ENCODE data around the gene C5orf46. TPM values are rescaled to one million over a fixed set of nuclear protein-coding genes. Genes with fewer than 3 reads are reported as not detected.
"Not testable (repeated sequence)": the region's sequence is repeated elsewhere in the genome, so short reads cannot be mapped to it uniquely, and the experiment has no call there.

C5orf46 gene
- total RNA-seq, 6 experiments from 2014 or later: not detected

DNA sequence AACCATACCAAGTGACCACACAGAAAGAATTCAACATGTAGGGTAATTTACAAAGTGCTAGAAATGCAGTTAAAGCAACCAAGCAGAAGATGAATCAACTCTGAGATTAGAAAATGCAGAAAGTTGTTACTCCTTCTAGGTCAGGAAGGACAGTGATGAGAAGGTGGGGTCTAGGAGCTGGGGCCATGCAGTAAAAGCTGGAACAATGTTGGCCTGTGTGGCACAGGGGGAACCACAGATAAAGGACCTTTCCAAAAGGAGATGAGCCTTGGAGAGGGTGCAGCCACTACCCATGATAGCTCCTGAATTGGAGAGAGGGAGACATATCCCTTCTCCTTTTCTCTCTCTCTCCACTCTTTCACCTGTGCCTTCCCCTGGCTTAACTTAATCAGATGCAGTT, 30.2 kb downstream of the C5orf46 start:
- peaks cover 7% of the 10 kb centered on the region; the same call in 1 of the 2 replicates for H3K27me3 Mint-ChIP-seq (ENCODE audit: insufficient read depth)
- H3K4me1 Mint-ChIP-seq (ENCODE audit: low read depth): no peaks in the 10 kb centered on the region
- TF ChIP-seq CTCF (IDR thresholded peaks at IDR 0.05): no peak
- no peak overlapping the region for H3K4me3 Mint-ChIP-seq
- no peaks in the 10 kb centered on the region for H3K36me3 Mint-ChIP-seq (ENCODE audit: low read depth)
- H3K27ac Mint-ChIP-seq: no peak overlapping the region
- DNase-seq: no peak
- H3K9me3 Mint-ChIP-seq: no peaks in the 10 kb centered on the region; the same call in 1 of the 2 replicates

DNA sequence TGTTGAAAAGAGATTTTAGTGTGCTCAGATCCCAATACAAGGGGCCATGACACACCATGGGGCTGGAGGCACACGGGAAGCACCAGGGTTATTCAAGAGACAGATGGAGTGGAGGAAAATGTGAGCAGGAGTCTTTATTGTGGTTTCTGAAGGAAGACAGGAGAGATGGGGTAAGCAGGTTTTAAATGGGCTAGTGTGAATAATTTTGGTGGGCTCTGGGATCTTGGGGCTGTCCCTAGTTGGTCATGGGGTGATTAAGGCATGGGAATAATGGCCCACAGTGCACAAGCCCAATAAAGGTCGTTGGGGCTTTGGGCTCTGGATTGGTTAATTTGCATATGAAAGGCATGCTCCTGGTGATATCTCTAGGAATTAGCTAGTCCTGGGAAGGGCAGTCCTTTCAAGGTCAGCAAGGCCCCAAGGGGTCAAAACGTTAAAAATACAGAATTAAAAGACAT, 31.4 kb downstream of the C5orf46 start:
- Mint-ChIP-seq H3K4me3 (no peak overlapping the region), H3K27me3 (ENCODE audit: insufficient read depth) (peaks cover 7% of the 10 kb centered on the region; the same call in 1 of the 2 replicates), H3K4me1 (ENCODE audit: low read depth) (no peaks in the 10 kb centered on the region), H3K36me3 (ENCODE audit: low read depth) (no peaks in the 10 kb centered on the region), H3K27ac (no peak overlapping the region), H3K9me3 (no peaks in the 10 kb centered on the region; the same call in 1 of the 2 replicates)
- no peak for TF ChIP-seq CTCF (IDR thresholded peaks at IDR 0.05)
- no peak for DNase-seq

GRCh38 chr5:147874118-147874875, 32.0 kb downstream of the C5orf46 start:
- H3K4me3 Mint-ChIP-seq: not testable (repeated sequence)

DNA sequence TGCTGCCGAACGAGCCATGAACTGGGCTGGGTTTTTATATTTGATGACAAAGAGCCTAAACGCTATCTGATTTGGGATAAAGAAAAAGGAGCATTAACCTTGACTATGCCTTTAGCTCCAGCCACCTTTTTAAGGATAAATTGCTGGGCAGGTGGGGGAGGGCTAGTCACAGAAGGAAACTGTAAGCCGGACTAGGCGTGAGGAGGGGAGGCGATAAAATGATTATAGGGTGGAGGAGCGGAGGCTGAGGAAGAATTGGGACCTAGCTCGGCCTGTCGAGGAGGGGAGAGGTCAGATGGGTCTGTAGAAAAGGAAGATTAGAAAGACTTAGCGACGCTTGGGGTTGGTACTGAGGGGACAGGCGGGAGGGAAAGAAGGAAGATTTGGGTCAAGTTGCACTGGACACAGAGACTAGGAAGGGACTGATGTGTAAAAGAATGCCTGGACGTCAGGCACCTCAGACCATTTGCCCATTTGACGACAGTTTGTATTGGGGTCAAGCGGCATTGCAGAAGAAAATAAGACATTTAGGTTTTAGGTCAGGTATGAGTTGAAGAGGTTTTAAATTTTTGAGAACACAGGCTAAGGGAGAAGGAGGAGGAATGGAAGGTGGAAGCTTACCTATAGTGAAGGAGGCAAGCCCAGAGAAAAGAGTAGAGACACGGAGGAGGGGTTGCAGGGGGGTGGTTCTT, 33.4 kb downstream of the C5orf46 start:
- H3K9me3 Mint-ChIP-seq; DNase-seq; H3K27ac Mint-ChIP-seq; H3K27me3 Mint-ChIP-seq (ENCODE audit: insufficient read depth); H3K4me3 Mint-ChIP-seq; H3K36me3 Mint-ChIP-seq (ENCODE audit: low read depth); H3K4me1 Mint-ChIP-seq (ENCODE audit: low read depth): not testable (repeated sequence)

More at GRCh38 chr5:147874118-147874875, 32.0 kb downstream of the C5orf46 start:
- not testable (repeated sequence) for H3K27ac Mint-ChIP-seq; DNase-seq; H3K36me3 Mint-ChIP-seq (ENCODE audit: low read depth); H3K4me1 Mint-ChIP-seq (ENCODE audit: low read depth); H3K9me3 Mint-ChIP-seq; H3K27me3 Mint-ChIP-seq (ENCODE audit: insufficient read depth)

DNA sequence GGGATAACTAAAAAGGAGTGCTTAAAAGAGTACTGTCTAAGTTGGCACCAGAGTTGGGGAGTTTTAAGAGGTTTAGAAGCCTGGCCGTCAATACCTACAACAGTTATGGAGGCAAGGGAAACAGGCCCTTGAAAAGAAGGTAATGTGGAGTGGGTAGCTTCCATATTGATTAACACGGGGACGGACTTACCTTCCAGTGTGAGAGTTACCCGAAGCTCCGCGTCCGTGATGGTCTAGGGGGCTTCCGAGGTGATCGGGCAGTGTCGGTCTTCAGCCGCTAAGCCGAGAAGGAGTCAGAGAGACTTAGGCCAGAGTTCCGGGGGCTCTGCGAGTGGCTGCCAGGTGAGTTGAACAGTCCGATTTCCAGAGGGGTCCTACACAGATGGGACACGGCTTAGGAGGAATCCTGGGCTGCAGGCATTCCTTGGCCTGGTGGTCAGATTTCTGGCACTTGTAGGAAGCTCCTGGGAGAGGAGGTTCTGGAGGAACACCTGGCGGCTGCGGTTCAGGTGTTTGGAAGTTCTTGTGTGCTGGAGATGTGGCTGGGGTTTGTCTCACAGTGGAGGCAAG, 34.3 kb downstream of the C5orf46 start:
- DNase-seq; H3K27ac Mint-ChIP-seq; H3K36me3 Mint-ChIP-seq (ENCODE audit: low read depth); H3K9me3 Mint-ChIP-seq; H3K4me3 Mint-ChIP-seq; H3K27me3 Mint-ChIP-seq (ENCODE audit: insufficient read depth); H3K4me1 Mint-ChIP-seq (ENCODE audit: low read depth): not testable (repeated sequence)

- H3K4me3 Mint-ChIP-seq; H3K36me3 Mint-ChIP-seq (ENCODE audit: low read depth); H3K9me3 Mint-ChIP-seq; H3K27ac Mint-ChIP-seq; H3K4me1 Mint-ChIP-seq (ENCODE audit: low read depth); DNase-seq: not testable (repeated sequence)
- H3K27me3 Mint-ChIP-seq (ENCODE audit: insufficient read depth): peaks cover 10% of the 10 kb centered on the region
These were observed 36.4 kb downstream of the C5orf46 start for GRCh38 chr5:147869892-147870291.

- no peaks in the 10 kb centered on the region for H3K36me3 Mint-ChIP-seq (ENCODE audit: low read depth)
- DNase-seq: no peak
- no peak overlapping the region for H3K4me3 Mint-ChIP-seq
- H3K27ac Mint-ChIP-seq: no peak overlapping the region
- peaks cover 10% of the 10 kb centered on the region for H3K27me3 Mint-ChIP-seq (ENCODE audit: insufficient read depth)
- H3K9me3 Mint-ChIP-seq: no peaks in the 10 kb centered on the region; the same call in 1 of the 2 replicates
- no peak for TF ChIP-seq CTCF (IDR thresholded peaks at IDR 0.05)
- no peaks in the 10 kb centered on the region for H3K4me1 Mint-ChIP-seq (ENCODE audit: low read depth)
These were observed 37.2 kb downstream of the C5orf46 start for GRCh38 chr5:147869112-147869511.
